Stimulated activated CD4-positive, alpha-beta T cell treated with anti-CD3 and anti-CD28 coated beads, Interleukin-4, amount 100 ng/mL, for 4 hours (primary cell): ENCODE data around the gene SCG5.

ENCODE experiments used
- DNase-seq, 2 experiments: peaks; one replicate each; pipeline ENCODE4 v3.0.0-alpha.2; 2020

The SCG5 gene

DNA sequence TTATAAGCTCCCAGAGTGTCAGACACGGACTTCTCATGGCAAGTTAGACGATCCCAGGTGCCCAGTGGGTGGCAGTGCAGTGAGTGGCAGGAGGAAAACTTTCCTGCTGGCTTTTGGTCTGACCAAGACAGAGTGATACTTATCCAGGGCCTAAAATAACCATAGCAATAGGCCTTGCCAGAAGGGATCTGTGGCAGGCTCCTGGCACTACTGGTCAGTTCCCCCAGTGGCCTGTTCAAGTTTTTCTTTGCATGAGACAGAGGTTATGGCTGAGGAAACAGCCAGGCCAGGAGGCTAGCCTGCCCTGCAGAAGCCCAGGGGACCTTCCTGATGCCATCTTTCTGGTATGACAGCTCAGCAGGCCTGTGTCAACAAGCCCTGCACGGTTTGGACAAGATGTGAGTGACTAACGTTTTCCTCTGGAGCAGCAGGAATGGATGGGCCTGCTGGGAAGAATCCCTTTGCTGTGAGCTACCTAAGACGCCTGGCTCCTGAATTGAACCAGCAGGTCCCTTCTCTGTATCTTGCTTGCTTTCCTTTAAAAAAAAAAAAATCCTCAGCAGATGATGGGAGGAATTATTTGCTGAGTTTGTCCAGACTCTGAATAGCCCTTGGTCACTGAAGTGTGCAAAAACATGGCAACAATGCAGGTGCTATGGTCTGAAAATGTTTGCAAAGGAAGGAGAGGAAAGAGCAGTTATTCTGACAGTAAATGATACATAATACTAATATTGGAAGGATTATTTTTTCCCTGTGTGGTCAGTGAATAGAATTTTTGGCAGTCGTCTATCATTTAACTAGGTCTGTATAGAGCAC is 18.0 kb downstream of the SCG5 start:
- DNase-seq = no peak

- no peak for DNase-seq
Observed at GRCh38 chr15:32663671-32664070, 22.2 kb downstream of the SCG5 start.

DNA sequence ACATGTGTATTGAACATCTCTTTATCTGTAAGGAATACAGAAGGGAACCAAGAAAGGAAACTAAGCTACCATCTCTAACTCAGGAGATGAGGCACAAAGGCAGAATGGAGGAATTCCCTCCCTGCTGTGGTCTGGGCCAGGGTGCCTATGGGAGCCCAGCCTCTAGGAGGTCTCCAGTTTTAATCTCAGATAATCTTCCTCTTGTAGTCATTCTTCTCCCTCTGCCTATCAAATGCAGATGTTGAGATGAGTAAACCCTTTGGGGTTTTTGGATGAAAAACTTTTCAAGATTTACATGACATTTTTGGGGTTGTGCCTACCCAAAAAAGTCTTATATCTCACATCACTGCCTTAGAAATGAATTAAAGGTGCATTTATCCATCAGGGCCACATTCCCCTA is 23.3 kb downstream of the SCG5 start:
- DNase-seq = no peak

DNA sequence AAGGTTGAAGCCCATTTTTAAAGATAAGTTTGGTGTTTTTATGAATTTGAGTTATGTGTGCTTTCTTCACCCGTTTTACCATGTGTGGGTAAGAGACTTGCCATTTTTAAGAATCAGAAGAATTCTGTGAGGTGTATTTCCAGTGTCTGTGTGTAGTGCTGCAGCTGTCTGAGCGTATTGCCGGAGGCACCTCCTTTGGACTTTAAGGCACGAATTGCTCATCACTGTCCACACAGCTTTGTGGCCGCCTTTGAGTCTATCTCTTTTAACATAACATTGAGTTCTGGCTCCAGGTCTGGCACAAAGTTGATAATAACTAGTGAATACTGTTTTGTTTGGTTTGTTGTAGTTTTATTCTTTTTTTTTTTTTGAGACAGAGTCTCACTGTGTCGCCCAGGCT is 25.8 kb downstream of the SCG5 start:
- no peak for DNase-seq

DNA sequence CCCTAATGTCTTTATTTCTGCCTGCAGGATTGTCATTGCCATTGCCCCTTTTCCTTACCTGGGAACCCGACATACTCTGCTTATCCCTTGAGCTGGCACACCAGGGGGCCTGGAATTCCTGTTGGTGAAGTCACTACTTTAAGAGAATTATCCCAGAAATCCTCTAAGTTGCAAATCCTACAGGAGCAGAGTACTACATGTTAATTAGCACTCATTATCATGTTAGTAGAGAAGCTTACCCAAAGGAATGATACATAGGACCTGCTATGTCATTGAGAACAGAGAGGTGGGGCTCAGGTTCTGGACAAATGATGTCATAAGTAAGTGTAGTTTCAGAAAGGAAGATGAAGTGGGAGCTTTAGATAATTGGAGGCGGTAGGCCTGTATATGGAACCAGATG is 27.4 kb downstream of the SCG5 start:
- DNase-seq = no peak

DNA sequence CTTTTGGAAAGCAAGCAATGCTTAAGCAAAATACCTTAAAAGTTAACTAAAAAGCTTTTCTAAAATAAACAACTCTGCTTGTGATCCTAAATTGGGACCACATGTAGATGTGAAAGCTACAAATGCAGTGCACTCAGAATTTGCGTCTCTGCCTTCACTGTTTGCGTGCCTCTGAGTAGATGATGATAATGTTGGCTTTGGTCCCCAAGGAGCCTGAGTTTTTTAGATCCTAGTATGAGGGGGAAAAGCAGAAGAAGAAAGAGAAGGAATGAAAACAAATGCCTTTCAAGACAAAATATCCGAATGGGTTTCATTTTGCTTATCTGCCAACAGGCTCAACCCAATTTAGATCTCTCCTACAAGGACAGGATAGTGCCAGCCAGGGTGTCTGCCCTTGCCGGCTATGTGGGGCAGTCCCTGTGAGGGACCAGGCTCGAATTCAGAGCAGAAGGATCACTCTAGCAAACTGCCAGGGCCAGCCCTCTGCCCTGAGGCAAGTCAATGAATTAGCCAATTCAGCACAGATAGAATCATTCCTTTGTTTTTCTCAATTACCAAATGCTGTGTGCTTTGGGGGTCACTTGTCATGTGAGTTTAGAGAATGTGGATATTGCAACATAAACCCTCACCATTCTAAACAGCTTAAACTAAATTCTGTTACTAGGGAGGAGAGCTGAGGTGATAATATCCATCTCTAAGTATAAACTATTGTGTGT is 28.5 kb downstream of the SCG5 start:
- DNase-seq = no peak

DNA sequence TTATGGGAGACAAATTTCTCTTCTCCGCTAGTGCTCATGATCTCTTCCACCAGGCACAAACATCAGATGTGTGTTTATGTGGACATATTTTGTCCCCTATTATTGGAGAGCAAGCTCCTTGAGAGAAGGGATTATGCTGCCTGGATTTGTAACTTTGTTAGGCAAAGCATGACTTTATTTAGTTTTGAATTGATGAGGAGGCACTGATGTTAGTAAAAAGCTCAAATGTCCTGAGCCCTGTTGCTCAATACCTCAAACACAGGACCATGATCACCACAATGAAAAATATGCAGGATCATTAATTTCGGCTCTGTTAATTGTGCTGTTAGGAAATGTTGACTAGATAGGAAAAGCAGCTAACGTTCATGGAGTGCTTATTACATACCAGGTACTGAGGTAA is 29.1 kb downstream of the SCG5 start:
- no peak for DNase-seq

- no peak for DNase-seq
Observed at GRCh38 chr15:32671339-32672325, 30.1 kb downstream of the SCG5 start.

GRCh38 chr15:32674681-32675080 is 33.2 kb downstream of the SCG5 start:
- no peak for DNase-seq

- no peak for DNase-seq
Observed at GRCh38 chr15:32675466-32675865, 34.0 kb downstream of the SCG5 start.

DNA sequence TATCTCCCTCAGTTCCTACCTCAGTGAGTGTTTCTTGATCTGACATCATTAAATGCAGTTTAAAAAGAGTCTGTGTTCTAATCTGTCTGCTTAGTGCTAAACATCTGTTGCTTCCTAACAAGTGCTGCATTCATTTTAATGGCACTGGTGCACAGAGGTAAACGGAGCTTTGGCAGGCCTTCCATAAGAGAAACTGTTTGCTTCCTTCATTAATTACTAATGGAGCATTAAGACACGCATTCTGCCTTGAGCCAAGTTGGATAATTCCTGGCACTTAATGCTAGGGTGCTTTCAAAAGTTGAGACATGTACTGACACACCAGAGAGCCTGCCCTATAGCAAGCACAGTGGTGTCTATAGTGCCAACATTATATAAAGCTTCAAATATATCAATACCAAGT is 34.7 kb downstream of the SCG5 start:
- no peak for DNase-seq

DNA sequence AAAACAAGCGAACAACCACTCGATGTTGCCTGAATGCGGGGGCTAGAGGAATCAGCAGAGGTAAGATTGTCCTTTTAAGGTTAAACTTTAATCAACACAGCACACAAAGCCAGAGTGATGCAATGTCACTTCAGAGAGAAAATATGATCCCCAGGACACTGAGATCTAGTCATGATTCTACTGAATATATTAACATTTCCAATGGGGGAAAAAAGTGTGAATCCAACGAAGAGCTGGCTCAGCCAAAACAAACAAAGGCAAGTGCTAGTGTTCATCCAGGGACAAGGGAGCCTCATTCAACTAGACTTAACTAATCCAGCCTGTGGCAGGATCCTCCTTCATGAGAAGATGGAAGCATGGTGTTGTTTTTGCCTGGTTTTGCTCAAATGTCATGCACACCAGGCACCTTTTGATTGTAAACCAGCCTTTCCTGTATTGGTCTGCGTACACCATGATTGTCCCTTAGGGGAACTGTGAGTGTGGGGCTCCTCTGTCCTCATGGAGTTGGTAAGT is 35.8 kb downstream of the SCG5 start:
- no peak for DNase-seq

- no peak for DNase-seq
Observed at GRCh38 chr15:32679298-32679690, 37.8 kb downstream of the SCG5 start.

DNA sequence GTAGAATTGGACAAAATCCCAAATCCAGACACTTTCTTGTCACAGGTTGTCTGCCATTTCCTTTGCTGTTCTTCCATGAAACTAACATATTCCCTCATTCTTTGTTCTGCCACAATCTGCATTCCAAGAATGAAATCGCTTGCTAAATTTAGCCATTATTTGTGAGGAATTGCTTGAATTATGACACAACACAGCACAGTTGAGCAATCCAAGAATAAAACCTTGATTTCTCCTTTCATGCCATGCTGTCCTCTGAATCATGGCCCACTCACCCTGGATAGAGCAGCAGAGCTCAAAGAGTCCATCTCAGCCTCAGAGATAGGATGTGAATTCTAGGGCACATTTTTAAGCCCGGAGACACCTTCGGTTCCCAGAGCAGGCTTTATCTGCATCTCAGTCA is 41.1 kb downstream of the SCG5 start:
- DNase-seq = no peak

DNA sequence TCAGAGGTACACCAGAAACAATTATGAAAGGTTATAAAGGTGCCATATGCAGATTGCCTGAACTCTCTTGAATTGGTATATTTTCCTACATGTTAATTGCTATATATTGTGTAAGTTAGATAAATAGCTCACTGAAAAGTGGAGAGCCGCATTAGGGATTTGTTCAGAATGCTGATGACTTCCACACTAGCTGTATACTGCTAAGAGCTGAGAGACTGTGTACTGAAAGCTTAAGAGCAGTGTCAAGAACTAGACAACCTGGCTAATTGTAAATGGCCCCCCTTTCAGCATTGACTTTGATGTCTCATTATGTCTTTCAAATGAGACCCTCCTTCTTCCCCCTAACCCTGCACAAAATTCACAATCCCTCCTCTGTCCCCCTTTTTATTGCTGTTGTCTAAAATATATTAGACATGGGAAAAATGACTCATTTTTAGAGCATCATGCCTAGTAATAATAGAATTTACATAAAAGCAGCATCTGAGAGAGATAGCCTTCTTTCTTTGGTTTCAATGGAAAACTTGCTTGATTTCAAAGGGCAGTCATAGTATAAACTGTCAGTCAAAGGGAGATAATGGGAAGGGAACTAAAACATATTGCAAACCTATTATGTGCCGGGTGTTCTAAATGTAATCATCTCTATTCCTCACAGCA is 41.6 kb downstream of the SCG5 start:
- DNase-seq = no peak

DNA sequence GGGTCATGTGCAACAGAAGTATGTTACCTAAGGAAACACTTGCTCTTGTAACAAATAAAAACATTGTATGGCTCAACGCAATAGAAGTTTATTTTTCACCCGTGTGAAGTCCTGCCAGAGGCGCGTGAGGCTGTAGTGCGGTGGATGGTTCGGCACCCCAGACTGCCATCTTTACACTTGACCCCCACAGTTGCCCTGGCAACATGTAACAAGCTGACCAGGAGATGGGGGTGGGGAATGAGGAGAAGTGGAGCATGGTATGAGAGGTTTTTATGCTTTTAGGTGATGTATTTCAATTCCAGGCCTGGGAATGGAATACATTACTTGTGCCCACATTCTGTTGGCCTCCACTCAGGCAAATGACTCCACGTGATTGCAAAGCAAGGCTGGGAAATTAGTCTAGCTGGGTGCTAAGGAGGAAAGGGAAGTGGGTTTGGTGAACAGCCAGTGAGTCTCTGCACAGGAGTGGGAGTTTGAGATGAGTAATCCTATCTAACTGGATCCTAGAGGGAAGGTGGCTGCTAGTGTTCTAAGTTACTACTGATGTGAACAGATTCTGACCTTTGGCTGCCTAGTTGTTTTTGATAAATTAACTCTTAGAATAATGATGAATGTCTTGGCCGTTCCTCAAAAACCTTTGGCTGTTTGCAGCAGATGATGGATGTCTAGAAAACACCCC is 42.5 kb downstream of the SCG5 start:
- no peak for DNase-seq

DNA sequence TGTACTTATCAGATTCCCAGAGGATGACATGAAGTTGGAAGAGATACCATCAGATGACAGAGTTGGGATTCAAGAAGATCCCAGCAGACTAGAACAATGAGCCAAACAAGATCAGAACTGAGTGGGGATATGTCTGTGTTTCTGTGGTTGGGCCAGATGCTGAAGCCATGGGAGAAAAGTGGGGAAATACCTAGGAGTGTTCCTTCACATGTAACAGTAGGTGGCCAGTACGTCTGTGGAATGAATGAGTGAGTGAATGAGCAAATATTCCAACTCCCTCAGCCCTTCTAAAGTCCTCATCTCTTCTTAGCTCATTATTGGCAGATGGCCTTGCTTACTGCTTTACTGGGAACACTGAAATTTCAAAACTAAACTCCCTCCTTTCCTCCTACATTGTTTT is 44.1 kb downstream of the SCG5 start:
- no peak for DNase-seq

- DNase-seq = no peak
Observed at GRCh38 chr15:32687556-32687955, 46.0 kb downstream of the SCG5 start.

- DNase-seq = no peak
Observed at GRCh38 chr15:32688151-32688639, 46.7 kb downstream of the SCG5 start.

- no peak for DNase-seq
Observed at GRCh38 chr15:32690941-32691688, 49.6 kb downstream of the SCG5 start.

DNA sequence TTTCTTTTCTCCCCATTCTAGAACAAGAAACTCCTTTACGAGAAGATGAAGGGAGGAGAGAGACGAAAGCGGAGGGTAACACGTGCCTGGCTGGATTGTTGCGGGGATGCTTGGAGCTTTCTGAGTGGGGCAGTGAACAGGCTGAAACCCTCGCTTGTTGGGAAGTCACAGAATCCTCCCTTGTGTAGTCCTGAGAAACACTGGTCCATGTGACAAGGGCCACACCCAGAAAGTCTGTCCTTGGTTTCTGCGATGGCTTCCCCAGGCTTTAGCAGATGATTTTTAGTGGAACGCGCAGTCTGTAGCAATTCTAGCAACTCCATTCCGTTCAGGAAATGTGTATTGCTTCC is 50.2 kb downstream of the SCG5 start:
- no peak for DNase-seq
